ENCODE results near the gene MBTD1.

DNA sequence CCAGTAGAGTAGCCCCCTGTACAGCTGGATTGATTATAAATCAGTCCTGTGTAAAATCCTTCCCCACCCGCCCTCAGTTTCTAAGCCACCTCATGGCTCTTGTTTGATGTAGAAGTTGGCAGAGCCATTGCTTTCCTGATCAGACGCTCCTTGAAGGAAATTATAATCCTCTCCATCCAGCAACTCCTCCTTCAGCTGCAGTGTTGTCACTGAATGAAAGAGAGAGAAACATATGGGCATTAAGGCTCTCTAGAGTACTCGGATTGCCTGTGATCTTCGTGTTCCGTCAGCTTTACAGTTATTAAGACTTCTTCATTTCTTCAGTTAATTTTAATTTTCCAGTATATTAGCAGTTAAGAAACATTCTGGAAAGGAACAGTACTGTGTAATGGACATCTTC lies 79.4 kb downstream of the MBTD1 start:
- no peak for TF ChIP-seq CTCF (IDR thresholded peaks at IDR 0.05)
- TF ChIP-seq POLR2A (IDR thresholded peaks at IDR 0.05), result no peak
